Hepatocyte (in vitro differentiated cells): ENCODE measurements around the gene SLC6A17. TPM values are rescaled to one million over a fixed set of nuclear protein-coding genes. Genes with fewer than 3 reads are reported as not detected.

Experiments
- DNase-seq: peaks from one replicate; pipeline ENCODE4 v3.0.0-alpha.2; 2016; ENCODE audit warnings: low spot score
- H2AFZ ChIP-seq: fragments of 200-600 bp; sonication (generic); 2 replicates; pipeline ENCODE4 v1.6.0; 2016; ENCODE audit warnings: antibody characterized with exemption, mild to moderate bottlenecking
- H3K27ac ChIP-seq: fragments of 200-600 bp; sonication (generic); 2 replicates; pipeline ENCODE4 v1.5.1; 2016; ENCODE audit warnings: mild to moderate bottlenecking
- H3K27me3 ChIP-seq: fragments of 200-600 bp; sonication (generic); 2 replicates; pipeline ENCODE4 v1.6.1; 2016
- H3K36me3 ChIP-seq: fragments of 200-600 bp; sonication (generic); replicated peaks from 2 replicates; pipeline ENCODE4 v1.5.1; 2016; ENCODE audit warnings: low read depth; ENCODE audit not compliant: insufficient read depth
- H3K4me1 ChIP-seq: fragments of 200-600 bp; sonication (generic); 2 replicates; pipeline ENCODE4 v1.5.1; 2016; ENCODE audit warnings: mild to moderate bottlenecking, moderate library complexity; ENCODE audit not compliant: insufficient read depth
- H3K4me2 ChIP-seq: fragments of 200-600 bp; sonication (generic); 2 replicates; pipeline ENCODE4 v1.6.0; 2016
- H3K4me3 ChIP-seq: fragments of 200-600 bp; sonication (generic); 2 replicates; pipeline ENCODE4 v1.5.1; 2016; ENCODE audit warnings: mild to moderate bottlenecking
- H3K79me2 ChIP-seq: fragments of 200-600 bp; sonication (generic); 2 replicates; pipeline ENCODE4 v1.6.0; 2017; ENCODE audit warnings: mild to moderate bottlenecking
- H3K9me2 ChIP-seq: fragments of 200-600 bp; sonication (generic); replicated peaks from 2 replicates; pipeline ENCODE4 v1.6.0; 2017; ENCODE audit warnings: mild to moderate bottlenecking; ENCODE audit not compliant: insufficient read depth
- H3K9me3 ChIP-seq: fragments of 200-600 bp; sonication (generic); 2 replicates; pipeline ENCODE4 v1.5.1; 2016; ENCODE audit warnings: low read depth, mild to moderate bottlenecking
- H4K20me1 ChIP-seq: fragments of 200-600 bp; sonication (generic); 2 replicates; pipeline ENCODE4 v1.6.0; 2016; ENCODE audit warnings: mild to moderate bottlenecking; ENCODE audit not compliant: insufficient read depth, poor library complexity, severe bottlenecking
- CTCF ChIP-seq: fragments of 200-600 bp; sonication (generic); IDR thresholded peaks from 2 replicates; pipeline ENCODE4 v1.5.1; 2016; ENCODE audit warnings: antibody characterized with exemption, mild to moderate bottlenecking; ENCODE audit not compliant: poor library complexity
- EZH2 ChIP-seq: fragments of 200-600 bp; sonication (generic); IDR thresholded peaks from 2 replicates; pipeline ENCODE4 v1.6.1; 2016; ENCODE audit warnings: antibody characterized with exemption, mild to moderate bottlenecking, borderline replicate concordance
- EZH2phosphoT487 ChIP-seq: fragments of 200-600 bp; sonication (generic); IDR thresholded peaks from one replicate; pipeline ENCODE4 v1.6.1; 2018; ENCODE audit warnings: antibody characterized with exemption, mild to moderate bottlenecking, low read depth, moderate library complexity; ENCODE audit not compliant: unreplicated experiment, severe bottlenecking
- WGBS: methylation state at CpG from one replicate; pipeline ENCODE4 v1.1.6; 2016; ENCODE audit warnings: low lambda C conversion rate; ENCODE audit errors: missing lambda C conversion rate; 5-methylcytosine and 5-hydroxymethylcytosine counted together
- polyA plus RNA-seq: library from polyadenylated mRNA; unstranded; fragments of >200 nt; fragmentation: Nextera tagmentation; extraction: Ambion mirVana; gene quantifications from 2 replicates; pipeline ENCODE4 v1.2.1, GENCODE V29; 2016
- total RNA-seq: library from RNA; depleted of rRNA; stranded (reverse); fragments of >200 nt; gene quantifications from 2 replicates; pipeline ENCODE4 v1.2.3, GENCODE V29; 2014

The SLC6A17 gene
- total and polyA plus RNA-seq, 2 experiments from 2014 or later = 0.36 to 0.63 TPM

GRCh38 chr1:110237386-110238152, 87.3 kb downstream of the SLC6A17 start:
- Histone ChIP-seq H3K4me1 (peaks cover 12% of the 10 kb centered on the region), H3K4me3 (no peak overlapping the region), H3K4me2 (no peak overlapping the region), H3K27ac (no peak overlapping the region), H3K27me3 (no peaks in the 10 kb centered on the region), H2AFZ (no peak overlapping the region), H3K9me2 (no peaks in the 10 kb centered on the region), H3K79me2 (no peaks in the 10 kb centered on the region), H3K36me3 (no peaks in the 10 kb centered on the region), H3K9me3 (no peaks in the 10 kb centered on the region), H4K20me1 (no peaks in the 10 kb centered on the region)
- no peak for DNase-seq
- TF ChIP-seq EZH2 (no peak), EZH2phosphoT487 (no peak), CTCF (no peak)
- WGBS = 80% methylated on average over 13 of the region's 13 CpGs

- DNase-seq = no peak
- H4K20me1 ChIP-seq = no peaks in the 10 kb centered on the region
- no peaks in the 10 kb centered on the region for H3K36me3 ChIP-seq
- H3K4me3 ChIP-seq = no peak overlapping the region
- H2AFZ ChIP-seq = no peak overlapping the region
- H3K4me1 ChIP-seq = peaks cover 12% of the 10 kb centered on the region
- no peak overlapping the region for H3K4me2 ChIP-seq
- H3K9me3 ChIP-seq = no peaks in the 10 kb centered on the region
- WGBS = 80% methylated on average over 11 of the region's 11 CpGs
- H3K27ac ChIP-seq = no peak overlapping the region
- no peaks in the 10 kb centered on the region for H3K27me3 ChIP-seq
- no peaks in the 10 kb centered on the region for H3K9me2 ChIP-seq
- H3K79me2 ChIP-seq = no peaks in the 10 kb centered on the region
- TF ChIP-seq CTCF = no peak
- no peak for TF ChIP-seq EZH2phosphoT487
- no peak for TF ChIP-seq EZH2
These were observed 89.4 kb downstream of the SLC6A17 start for GRCh38 chr1:110239441-110240430.

- peaks cover 7% of the 10 kb centered on the region for H3K4me1 ChIP-seq
- no peaks in the 10 kb centered on the region for H3K36me3 ChIP-seq
- no peaks in the 10 kb centered on the region for H3K79me2 ChIP-seq
- no peak overlapping the region for H3K27ac ChIP-seq
- H3K4me2 ChIP-seq = no peak overlapping the region
- no peaks in the 10 kb centered on the region for H3K9me2 ChIP-seq
- 81% methylated on average over 13 of the region's 13 CpGs for WGBS
- no peak overlapping the region for H3K4me3 ChIP-seq
- TF ChIP-seq EZH2phosphoT487 (no peak), CTCF (no peak), EZH2 (no peak)
- no peaks in the 10 kb centered on the region for H4K20me1 ChIP-seq
- H3K27me3 ChIP-seq = peaks cover 3% of the 10 kb centered on the region
- DNase-seq = no peak
- no peak overlapping the region for H2AFZ ChIP-seq
- H3K9me3 ChIP-seq = no peaks in the 10 kb centered on the region
These were observed 90.3 kb downstream of the SLC6A17 start for GRCh38 chr1:110240476-110241210.
